T-cell (primary cell): Measurements from ENCODE around the gene USP14. TPM values are rescaled to one million over a fixed set of nuclear protein-coding genes. Genes with fewer than 3 reads are reported as not detected.

Source experiments
- total RNA-seq, 35 experiments: library from RNA in 6 of 35; stranded (reverse) in 6 of 35; fragments of 120-200 nt in 1 of 35; gene quantifications; one replicate each; pipeline versions ENCODE4 v1.2.1 to v1.2.4 and lab custom pipeline; 2013 to 2026

The USP14 gene
- total RNA-seq, 5 donors from 2014 or later (not counting 1 experiment from before 2014, with no cell fraction given): 36.8 to 48.0 (median 38.0) TPM

Other genes starting within 250 kb of the USP14 start
- not detected for gene TUBB8B, start 108.9 kb upstream of the USP14 start, total RNA-seq
- gene THOC1, start 109.5 kb downstream of the USP14 start, total RNA-seq: 10 to 100 TPM; 50.7 to 88.5 (median 53.7) TPM